Fibroblast of skin of abdomen (primary cell): ENCODE measurements around the gene TMEM108.
A peak's percentile ranks its signal among the peaks of the same experiment; 100 is the strongest.

Source experiments
- DNase-seq: peaks from one replicate; pipeline ENCODE4 v3.0.0-alpha.2; 2013

Gene TMEM108

DNA sequence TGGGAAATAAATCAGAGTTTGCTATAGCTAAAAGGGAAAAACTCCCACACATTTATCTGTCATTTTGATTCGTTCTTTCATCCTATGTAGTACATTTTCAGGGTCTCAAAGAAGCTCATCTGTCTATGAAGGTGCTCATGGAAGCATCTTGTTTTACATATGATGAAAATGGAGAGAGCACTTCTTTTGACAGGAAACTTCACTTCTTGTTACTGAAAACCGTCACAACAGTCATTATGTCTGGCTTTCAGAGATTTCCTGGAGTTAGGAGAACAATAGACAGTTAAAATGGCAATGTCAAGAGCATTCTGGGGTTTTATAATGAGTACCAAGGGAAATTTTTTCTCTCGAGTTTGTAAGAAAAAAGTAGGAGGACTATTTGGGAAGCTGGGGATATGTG, 83.3 kb downstream of the TMEM108 start:
- no peak for DNase-seq

- no peak for DNase-seq
These were observed 85.4 kb downstream of the TMEM108 start for GRCh38 chr3:133123636-133124035.

GRCh38 chr3:133124511-133124910, 86.3 kb downstream of the TMEM108 start:
- peak; percentile 4 for DNase-seq

- no peak for DNase-seq
These were observed 87.0 kb downstream of the TMEM108 start for GRCh38 chr3:133125171-133125570.

DNA sequence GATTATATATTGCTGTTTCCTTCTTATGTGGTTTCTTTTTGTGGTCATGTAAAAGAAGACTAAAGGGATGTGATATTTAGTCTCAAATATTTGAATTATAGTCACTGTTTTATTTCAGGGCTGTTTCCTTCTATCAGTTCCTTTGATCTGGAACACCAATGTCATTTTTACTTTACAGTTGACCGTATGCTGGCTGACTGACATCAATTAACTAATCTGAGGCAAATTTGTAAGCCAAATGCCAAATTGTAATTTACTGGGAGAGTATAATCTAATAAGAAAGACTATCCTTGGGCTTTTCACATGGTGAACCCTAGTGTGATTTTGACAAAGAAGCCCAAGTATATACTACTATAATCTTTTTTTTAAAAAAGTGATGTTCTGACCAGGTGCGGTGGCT, 87.6 kb downstream of the TMEM108 start:
- no peak for DNase-seq

DNA sequence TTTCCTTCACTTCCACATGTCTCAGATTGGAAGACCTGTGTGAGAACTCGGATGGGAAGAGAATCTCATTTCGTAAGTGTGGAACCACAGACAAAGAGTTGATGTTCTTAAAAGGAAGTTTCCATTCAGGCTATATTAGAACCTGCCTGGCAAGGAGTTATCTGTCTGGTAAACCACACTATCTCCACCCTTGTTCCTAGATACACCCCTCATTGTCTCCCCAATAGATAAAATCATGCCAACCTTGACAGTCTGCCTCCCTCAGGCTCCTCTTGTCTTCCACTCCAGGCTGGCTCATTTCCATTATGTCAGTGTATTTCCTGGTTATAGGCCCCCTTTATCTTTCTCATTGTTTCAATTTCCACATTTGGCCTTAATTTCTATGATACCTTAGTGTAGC, 89.2 kb downstream of the TMEM108 start:
- DNase-seq, result no peak

DNA sequence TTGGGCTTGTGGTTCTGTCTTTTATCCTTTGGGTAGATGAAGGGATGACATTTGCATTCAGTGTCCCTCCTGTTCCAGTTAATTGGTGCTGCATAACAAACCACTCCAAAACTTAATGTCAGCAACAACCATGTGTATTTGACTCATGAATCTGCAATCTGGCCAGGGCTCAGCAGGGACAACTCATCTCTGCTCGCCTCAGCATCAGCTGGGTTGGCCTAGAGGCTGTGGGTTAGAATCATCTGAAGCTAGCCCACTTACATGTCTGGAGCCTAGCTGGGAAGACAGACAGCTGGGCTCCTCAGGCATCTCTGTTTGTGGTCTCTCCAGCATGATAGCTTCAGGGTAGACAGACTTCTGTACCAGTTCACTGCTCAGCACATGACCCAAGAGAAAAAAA, 92.0 kb downstream of the TMEM108 start:
- peak; percentile 46 for DNase-seq

GRCh38 chr3:133135306-133135705, 97.1 kb downstream of the TMEM108 start:
- no peak for DNase-seq

DNA sequence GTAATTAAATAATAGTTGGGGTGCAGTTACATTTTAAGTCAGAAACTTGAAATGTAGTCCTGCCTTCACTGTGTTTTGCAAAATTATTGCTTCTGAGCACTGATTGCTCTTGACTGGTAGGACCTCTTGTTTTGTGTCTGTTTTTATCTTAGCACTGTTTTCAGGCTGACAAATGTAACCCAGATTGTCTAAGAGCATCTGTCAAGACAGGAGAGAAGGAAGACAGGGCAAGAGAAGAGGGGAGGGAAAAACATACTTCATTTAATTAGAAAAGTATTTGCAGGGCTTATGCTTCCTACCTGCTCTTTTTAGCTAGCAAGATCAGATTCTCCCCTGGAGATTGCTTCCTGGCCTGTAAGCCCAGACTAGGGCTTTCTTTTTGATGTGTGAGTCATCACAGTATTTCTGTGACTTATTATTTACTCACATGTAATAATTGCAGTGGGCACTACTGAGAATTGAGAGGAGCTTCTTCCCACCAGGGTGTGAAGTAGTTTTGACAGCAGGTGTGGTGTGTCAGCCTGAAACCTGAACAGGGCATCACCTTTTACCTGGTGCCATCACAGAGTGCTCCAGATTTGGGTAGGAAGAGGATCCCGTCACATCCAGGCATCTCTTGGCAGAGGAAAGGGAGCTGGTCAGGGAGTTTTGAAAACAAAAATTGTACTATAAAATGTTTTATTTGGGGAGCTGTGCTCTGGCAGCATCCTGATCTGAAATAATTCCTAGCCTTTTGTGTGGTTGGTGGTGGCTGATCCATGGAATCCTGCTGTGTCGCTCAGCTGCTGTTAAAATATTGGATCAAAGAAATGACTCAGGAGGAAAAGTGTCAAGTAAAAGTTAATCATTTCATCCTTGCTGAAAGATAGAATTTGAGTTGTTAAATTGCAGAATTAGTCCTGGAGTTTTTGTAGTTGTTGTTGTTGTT, 98.2 kb downstream of the TMEM108 start:
- DNase-seq, result no peak

DNA sequence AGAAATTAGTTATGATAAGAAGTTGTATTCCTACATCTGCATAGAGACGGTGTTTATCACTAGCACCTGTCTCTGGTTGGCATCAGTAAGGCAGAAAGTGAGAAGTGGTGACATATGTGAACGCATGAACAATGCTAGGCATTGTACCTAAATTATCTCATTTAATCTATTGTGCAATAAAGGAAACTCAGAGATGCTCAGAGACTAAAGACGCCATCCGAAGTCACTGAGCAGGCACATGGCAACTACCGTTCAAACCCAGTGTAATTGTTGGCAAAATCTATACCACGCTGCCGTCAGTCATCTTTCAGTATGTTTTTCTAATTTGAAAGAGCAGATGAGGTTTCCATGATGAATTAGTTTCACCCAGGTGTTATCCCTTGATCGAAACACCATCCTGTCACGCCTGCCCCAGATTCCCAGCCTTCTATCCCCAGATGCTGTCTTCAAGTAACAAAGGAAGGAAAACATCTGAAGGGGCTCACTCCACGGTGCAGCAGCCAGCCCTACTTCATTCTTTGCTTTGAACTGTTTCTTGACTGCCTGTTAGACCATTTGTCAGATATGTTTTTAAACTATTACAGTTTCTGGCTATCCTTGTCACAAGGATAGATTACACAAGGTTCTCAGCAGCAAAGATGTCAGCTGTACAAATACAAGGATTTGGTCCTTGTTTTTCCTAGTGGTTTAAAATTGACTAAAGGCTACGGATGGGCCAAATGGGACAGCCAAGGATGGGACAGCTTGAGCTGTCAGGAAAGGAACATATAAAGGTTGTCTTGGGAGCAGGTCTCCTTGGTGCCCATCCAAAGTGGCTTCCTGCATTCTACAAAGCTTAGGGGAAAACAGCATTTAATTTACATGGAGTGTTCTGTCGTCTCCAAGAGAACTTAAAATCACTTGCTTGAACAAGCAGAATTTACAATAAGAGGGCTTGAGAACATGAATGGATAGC, 99.1 kb downstream of the TMEM108 start:
- DNase-seq, result no peak

GRCh38 chr3:133138017-133138416, 99.8 kb downstream of the TMEM108 start:
- DNase-seq, result no peak

DNA sequence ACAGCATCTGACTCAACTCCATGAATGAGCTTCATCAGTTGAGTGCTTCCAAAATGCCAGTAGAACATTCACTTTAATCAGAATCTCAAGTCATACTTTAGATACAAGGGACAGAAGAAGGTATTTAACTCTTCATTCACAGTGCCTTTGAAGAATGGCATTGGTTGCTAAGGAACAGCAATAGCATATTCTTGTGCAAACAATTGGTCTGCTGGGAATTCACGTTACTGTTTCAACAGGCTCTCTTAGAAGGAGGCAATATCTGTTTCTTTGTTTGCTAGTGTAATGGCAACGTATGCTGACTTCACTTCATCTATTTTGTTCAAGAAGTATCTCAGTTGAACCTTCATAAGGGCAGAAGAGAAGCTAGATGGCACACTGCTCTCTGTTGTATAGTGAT, 113.9 kb downstream of the TMEM108 start:
- no peak for DNase-seq

GRCh38 chr3:133152681-133153220, 114.6 kb downstream of the TMEM108 start:
- DNase-seq, result no peak

DNA sequence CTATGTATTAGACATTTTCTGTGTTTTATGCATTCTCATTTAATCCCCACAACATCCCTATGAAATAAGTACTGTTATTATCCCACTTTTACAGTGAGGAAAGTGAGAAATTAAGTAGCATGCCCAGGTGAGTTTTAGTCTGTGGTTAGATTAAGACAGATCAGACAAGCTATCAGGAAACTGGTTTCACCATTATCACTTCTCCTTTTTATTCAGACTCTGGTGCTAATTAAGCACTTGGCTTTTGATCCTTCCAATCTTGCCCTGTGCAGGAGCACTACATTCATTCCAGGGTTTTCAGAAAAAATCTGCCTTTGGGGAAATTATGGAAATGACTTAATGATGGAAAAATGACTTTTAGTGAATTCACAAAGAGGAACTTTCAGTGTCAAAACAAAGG, 115.2 kb downstream of the TMEM108 start:
- DNase-seq, result no peak

GRCh38 chr3:133157716-133158115, 119.5 kb downstream of the TMEM108 start:
- no peak for DNase-seq

GRCh38 chr3:133158686-133159085, 120.5 kb downstream of the TMEM108 start:
- DNase-seq, result no peak

- no peak for DNase-seq
These were observed 121.6 kb downstream of the TMEM108 start for GRCh38 chr3:133159498-133160475.

- DNase-seq, result no peak
These were observed 123.5 kb downstream of the TMEM108 start for GRCh38 chr3:133161656-133162055.

DNA sequence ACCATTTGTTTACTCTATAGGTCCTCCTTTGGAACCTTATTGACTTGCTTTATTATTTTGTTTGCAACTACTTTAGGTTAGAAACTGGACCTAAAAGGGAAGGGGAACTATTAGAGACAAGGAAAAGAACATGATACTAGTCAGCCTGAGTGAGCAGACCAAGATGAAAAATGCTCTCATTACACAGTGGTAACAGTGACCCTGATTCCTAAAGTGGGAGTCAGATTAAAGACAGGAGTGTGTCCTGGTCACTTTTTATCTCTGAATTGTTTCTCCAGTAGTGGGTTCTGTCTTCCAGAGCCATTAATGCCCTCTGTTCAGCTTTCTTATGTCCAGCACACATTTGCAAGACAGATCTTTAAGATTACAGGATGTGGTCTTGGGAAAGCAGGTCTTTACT, 124.1 kb downstream of the TMEM108 start:
- no peak for DNase-seq

GRCh38 chr3:133162670-133163305, 124.6 kb downstream of the TMEM108 start:
- DNase-seq, result no peak

GRCh38 chr3:133167340-133168024, 129.3 kb downstream of the TMEM108 start:
- no peak for DNase-seq
